Effector memory CD4-positive, alpha-beta T cell (primary cell): Measurements from ENCODE around the gene WDR75.

Experiments used
- DNase-seq, 3 donors: peaks; one replicate each; pipeline ENCODE4 v3.0.0-alpha.2; 2020
- H3K27ac ChIP-seq: 2 replicates; pipeline ENCODE4 v1.7.0; 2013; ENCODE audit warnings: mild to moderate bottlenecking, low read length, moderate library complexity; ENCODE audit not compliant: insufficient read depth, poor library complexity, severe bottlenecking
- H3K27me3 ChIP-seq: replicated peaks from 2 replicates; pipeline ENCODE4 v1.7.0; 2013; ENCODE audit warnings: mild to moderate bottlenecking, low read length; ENCODE audit not compliant: insufficient read depth, control insufficient read depth, poor library complexity, severe bottlenecking
- H3K36me3 ChIP-seq: 2 replicates; pipeline ENCODE4 v1.7.0; 2013; ENCODE audit warnings: mild to moderate bottlenecking, low read length, moderate library complexity; ENCODE audit not compliant: control insufficient read depth, insufficient read depth
- H3K4me1 ChIP-seq: 2 replicates; pipeline ENCODE4 v1.7.0; 2013; ENCODE audit warnings: low read length, mild to moderate bottlenecking; ENCODE audit not compliant: control insufficient read depth, insufficient read depth, poor library complexity, severe bottlenecking
- H3K4me3 ChIP-seq: 2 replicates; pipeline ENCODE4 v1.7.0; 2013; ENCODE audit warnings: low read length, low read depth, mild to moderate bottlenecking; ENCODE audit not compliant: insufficient read depth, poor library complexity, severe bottlenecking
- H3K9me3 ChIP-seq: 2 replicates; pipeline ENCODE4 v1.7.0; 2013; ENCODE audit warnings: mild to moderate bottlenecking, low read length, moderate library complexity; ENCODE audit not compliant: control insufficient read depth

Gene WDR75

DNA sequence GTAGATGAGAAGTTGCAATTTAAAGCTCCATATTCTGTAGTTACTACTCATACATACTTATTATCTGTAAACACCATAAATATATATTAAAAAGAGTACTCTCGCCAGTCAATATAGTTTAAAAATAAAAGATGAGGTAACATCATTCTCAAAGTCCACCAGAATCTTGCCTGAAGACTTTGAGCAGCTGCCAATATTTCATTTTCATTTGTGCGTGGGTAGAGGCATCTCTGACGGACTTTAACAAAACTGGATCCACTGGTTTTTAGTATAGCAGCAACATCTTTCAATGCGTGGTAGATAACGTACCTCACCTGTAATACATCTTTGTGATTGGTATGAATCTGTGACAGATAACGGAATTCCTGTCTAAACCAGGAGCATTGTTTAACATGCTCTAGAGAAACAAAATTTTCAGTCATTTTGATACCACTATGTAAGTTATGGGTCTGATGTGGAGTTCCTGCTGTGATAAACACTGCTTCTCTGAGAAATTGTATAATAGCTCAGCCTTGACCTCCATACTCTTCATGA, 45.0 kb downstream of the WDR75 start:
- H3K27ac ChIP-seq = no peak overlapping the region
- no peaks in the 10 kb centered on the region for H3K27me3 ChIP-seq
- H3K4me3 ChIP-seq = no peak overlapping the region
- H3K4me1 ChIP-seq = no peaks in the 10 kb centered on the region
- no peaks in the 10 kb centered on the region for H3K9me3 ChIP-seq
- H3K36me3 ChIP-seq = no peaks in the 10 kb centered on the region
- DNase-seq = no peak

DNA sequence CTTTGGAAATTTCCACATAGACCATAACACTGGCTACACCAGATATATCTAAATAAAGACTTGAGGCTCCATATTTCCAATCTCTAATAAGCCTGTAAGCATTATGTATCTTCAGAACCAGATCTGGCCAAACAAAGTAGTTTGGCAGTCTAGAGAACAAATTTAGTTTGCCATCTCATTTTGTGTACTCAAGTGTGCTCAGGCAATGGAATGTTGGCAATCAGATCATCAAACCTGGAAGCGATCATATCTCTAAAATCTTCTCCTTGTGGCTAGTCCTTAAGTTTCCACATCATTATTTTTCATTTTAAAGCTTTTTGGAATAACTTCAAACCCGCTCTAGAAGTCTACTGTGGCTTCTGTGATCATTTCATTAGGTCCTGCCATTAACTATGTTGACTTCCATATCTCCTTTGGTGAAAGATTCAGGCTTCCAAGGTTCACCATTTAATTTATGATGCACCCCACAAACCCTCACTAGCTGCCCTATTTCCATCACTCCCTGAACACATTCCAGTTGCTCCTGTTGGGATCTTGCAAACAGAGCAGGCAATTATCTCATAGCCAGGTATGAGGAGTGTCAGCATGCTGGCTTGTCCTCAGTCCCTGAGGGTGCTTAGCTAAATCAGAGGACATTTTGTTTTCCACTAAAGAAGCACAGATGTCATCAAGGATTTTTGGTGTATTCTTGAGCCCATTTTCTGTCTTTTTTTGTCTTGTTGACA, 46.2 kb downstream of the WDR75 start:
- H3K4me3 ChIP-seq = no peak overlapping the region
- DNase-seq = no peak
- no peaks in the 10 kb centered on the region for H3K27me3 ChIP-seq
- no peaks in the 10 kb centered on the region for H3K4me1 ChIP-seq
- H3K9me3 ChIP-seq = no peaks in the 10 kb centered on the region
- no peaks in the 10 kb centered on the region for H3K36me3 ChIP-seq
- no peak overlapping the region for H3K27ac ChIP-seq

DNA sequence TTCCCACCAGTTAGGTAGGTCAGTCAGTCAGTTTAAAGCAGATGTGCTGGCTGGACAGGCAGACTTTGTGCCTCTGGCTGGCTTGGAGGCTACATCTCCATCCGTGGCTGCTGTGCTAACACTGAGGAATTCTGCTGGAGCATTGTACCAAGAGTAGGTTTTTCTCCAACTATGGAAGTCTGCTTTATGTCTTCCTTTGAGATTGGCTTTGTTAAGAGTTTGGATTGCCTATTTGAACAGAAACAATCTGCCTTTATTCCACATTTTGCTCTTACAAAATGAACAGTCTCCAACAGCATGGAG, 46.7 kb downstream of the WDR75 start:
- no peaks in the 10 kb centered on the region for H3K9me3 ChIP-seq
- no peaks in the 10 kb centered on the region for H3K36me3 ChIP-seq
- H3K4me1 ChIP-seq = no peaks in the 10 kb centered on the region
- DNase-seq = no peak
- no peak overlapping the region for H3K27ac ChIP-seq
- no peak overlapping the region for H3K4me3 ChIP-seq
- H3K27me3 ChIP-seq = no peaks in the 10 kb centered on the region

DNA sequence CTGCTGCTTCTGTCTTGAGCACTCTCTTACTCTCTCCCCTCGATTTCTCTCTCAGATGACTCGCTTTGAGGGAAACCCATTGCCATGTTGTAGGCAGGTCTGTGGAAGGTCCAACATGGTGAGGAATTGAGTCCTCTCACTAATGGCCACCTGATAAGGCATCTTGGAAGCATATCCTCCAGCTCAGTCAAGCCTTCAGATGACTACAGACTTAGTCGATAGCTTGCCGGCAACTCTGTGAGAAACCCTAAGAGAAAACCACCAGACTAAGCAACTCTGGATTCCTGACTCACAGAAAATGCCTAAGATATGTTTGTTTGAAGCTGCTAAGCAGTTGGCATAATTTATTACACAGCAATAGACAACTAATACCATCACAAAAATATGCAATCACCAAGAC, 51.2 kb downstream of the WDR75 start:
- no peaks in the 10 kb centered on the region for H3K9me3 ChIP-seq
- H3K36me3 ChIP-seq = no peaks in the 10 kb centered on the region
- no peak overlapping the region for H3K4me3 ChIP-seq
- DNase-seq = no peak
- no peak overlapping the region for H3K27ac ChIP-seq
- no peaks in the 10 kb centered on the region for H3K27me3 ChIP-seq
- no peaks in the 10 kb centered on the region for H3K4me1 ChIP-seq

DNA sequence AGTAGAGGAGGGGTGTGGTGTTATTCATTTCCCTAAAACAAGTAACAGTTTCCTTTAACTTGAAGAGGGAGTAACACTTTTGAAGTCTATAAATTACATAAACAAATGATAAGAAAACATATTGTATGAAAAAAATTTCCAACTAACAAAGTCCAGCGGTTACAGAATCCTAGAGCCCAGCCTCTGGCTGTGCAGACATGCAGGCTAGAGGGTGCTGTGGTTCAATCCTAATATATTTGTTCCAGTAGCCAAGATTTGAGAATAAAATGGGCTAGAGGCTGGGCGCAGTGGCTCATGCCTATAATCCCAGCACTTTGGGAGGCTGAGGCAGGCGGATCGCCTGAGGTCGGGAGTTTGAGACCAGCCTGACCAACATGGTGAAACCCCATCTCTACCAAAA, 56.9 kb downstream of the WDR75 start:
- no peak for DNase-seq
- Histone ChIP-seq H3K36me3 (no peaks in the 10 kb centered on the region), H3K9me3 (no peaks in the 10 kb centered on the region), H3K4me1 (no peaks in the 10 kb centered on the region), H3K4me3 (no peak overlapping the region), H3K27me3 (no peaks in the 10 kb centered on the region), H3K27ac (no peak overlapping the region)

DNA sequence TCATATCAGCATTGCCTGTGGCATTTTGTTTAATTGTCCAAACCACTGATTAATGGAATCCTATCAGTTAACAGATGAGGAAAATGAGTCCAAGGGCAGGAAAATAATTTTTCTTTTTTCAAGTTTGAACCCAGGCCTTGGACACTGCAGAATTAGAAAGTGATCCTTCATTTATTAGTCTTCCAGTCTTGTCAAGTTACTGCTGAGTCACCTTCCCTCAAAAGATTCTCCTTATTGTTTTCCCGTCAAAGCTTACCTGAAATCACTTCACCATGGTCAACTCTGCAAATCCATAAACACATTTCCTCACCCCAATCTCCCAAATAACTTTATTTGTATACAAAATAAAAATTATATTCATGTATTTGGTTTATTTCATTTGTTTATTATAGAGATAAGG, 57.9 kb downstream of the WDR75 start:
- H3K27ac ChIP-seq = no peak overlapping the region
- no peaks in the 10 kb centered on the region for H3K36me3 ChIP-seq
- no peaks in the 10 kb centered on the region for H3K27me3 ChIP-seq
- H3K9me3 ChIP-seq = no peaks in the 10 kb centered on the region
- H3K4me1 ChIP-seq = no peaks in the 10 kb centered on the region
- no peak for DNase-seq
- H3K4me3 ChIP-seq = no peak overlapping the region

DNA sequence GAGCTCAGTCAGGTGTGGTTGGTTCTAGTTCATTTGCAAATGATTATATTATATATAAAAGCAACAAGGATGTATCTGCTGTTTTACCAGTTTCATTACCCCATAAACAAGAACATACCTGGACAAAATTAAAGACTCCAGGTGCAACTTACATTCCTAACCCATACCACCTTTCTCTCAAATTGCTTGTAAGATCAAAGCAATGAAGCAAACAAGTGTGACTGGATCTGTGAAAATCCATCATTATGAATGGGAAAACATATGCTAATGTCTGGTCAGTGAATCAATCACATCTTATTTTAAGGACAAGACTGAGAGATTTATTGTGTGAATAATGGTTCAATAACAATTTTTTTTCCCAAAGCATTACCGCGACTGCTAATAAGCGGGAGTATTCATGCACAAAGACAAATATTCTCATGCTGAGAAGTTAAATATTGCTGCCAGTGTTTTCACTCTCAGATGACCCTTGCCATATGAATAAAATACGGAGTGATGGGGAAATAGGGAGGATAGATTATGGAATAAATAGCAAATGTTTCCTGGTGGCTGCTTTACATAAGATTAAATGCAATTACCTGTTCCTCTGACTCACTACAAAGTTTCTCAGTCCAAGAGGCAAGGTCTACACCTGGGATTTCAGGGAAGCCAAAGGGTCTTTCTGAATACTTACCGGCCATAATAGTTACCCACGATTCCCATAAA, 59.3 kb downstream of the WDR75 start:
- H3K27ac ChIP-seq = no peak overlapping the region
- no peaks in the 10 kb centered on the region for H3K9me3 ChIP-seq
- no peaks in the 10 kb centered on the region for H3K27me3 ChIP-seq
- H3K4me1 ChIP-seq = peaks cover 8% of the 10 kb centered on the region
- no peak overlapping the region for H3K4me3 ChIP-seq
- H3K36me3 ChIP-seq = no peaks in the 10 kb centered on the region
- no peak for DNase-seq

DNA sequence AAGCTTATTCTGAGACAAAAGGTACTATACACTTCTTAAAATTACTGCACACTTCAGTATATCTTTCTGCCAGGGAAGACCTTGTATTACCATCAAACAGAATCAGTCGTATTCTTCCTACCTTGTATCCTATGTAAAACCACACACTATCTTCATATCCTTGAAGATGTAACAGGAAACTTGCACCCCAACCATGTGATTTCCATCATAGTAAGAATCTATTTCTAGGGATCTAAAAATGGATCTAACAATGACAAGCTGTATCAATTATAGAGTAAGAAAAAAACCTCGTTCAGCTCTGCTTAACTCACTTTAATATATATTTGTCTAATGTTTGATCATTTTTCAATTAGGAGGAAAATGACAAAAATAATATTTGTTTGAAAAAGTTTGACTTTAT, 60.2 kb downstream of the WDR75 start:
- DNase-seq = no peak
- Histone ChIP-seq H3K36me3 (no peaks in the 10 kb centered on the region), H3K9me3 (no peaks in the 10 kb centered on the region), H3K27ac (no peak overlapping the region), H3K27me3 (no peaks in the 10 kb centered on the region), H3K4me3 (no peak overlapping the region), H3K4me1 (peaks cover 8% of the 10 kb centered on the region)

DNA sequence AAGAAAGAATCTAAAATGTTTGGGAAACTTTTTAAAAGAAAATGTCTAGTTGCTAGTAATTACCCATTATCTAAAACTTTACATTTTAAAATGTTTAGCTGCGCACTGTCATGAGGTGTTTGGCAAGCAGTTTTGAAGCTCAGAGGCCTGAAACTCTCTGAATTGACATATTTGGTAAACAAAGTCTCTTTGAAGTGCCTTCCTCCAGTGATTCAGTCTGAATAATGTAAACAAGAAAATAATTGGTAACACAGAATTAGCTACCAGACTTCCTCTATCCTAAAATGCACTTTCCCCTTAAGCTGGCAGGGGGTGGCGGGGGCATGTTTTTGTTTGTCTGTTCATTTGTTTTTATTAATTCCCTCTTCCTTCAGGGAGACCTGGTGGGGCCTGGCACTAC, 61.4 kb downstream of the WDR75 start:
- Histone ChIP-seq H3K27me3 (no peaks in the 10 kb centered on the region), H3K4me1 (peaks cover 8% of the 10 kb centered on the region), H3K36me3 (no peaks in the 10 kb centered on the region), H3K4me3 (no peak overlapping the region), H3K27ac (no peak overlapping the region), H3K9me3 (no peaks in the 10 kb centered on the region)
- DNase-seq = no peak

DNA sequence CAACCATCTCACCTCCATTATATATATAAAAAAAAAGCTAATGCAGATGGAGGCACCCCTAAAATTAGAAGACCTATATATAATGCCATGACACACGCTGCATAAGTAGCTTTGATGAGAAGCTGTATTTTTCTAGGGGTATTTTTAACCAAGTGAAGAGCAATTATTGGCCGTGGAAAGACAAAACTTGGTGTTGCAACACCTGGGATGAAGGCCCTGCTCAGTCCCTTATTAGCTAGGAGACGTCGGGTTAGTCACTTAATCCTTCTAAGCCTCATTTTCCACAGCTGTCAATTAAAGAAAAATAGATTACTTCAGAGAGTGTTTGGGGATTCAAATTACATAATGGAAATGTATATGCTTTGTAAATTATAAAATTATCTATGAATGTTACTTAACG, 63.0 kb downstream of the WDR75 start:
- DNase-seq = no peak
- Histone ChIP-seq H3K27me3 (no peaks in the 10 kb centered on the region), H3K4me3 (no peak overlapping the region), H3K9me3 (no peaks in the 10 kb centered on the region), H3K4me1 (peaks cover 8% of the 10 kb centered on the region), H3K36me3 (no peaks in the 10 kb centered on the region), H3K27ac (no peak overlapping the region)
